HG02588 (cell line): ENCODE measurements around the gene CLN5.
A peak's percentile ranks its signal among the peaks of the same experiment; 100 is the strongest.
"Not testable (repeated sequence)": the region's sequence is repeated elsewhere in the genome, so short reads cannot be mapped to it uniquely, and the experiment has no call there.

Experiments
- ATAC-seq: cut with Tn5 transposase; IDR thresholded peaks from one replicate; pipeline ENCODE4 v1.9.1; 2021; ENCODE audit warnings: mild to moderate bottlenecking, moderate library complexity; ENCODE audit not compliant: unreplicated experiment

The CLN5 gene

DNA sequence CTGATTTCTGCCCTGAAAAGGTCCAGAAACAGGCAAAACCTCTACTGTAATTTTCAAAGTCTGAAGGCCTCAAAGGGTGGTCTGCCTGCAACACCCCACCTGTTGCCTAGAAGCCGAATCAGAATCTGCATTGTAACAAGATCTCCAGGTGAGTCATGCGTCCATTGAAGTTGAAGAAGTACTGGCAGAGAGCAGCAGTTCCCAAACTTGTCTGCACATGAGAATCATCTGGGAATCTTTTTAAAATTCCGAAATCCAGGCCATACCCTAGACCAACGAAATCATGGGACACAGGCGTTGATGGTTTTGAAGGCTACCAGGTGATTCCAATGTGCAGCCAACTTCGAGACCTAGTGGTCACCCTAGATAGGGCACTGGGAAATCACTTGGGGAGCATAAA, 16.0 kb upstream of the CLN5 start:
- ATAC-seq = no peak

DNA sequence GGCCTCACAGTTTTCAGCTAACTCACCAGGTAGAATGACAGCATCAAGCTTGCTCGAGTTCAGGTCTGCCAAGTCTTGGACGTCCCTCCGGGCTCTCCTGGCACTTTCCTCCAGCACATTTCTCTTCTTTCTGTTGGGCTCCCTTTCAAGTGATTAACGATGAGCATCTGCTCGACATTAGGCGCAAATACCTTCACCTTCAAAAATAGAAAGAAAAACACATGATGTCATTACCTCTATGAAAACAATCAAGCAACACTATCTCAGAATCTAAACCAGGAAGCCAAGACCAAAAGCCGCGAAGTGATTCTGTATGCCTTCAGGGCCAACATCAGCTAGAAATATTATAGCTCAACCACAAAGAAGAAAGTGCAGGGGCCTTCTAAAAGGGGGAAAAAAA, 15.4 kb upstream of the CLN5 start:
- ATAC-seq = no peak

DNA sequence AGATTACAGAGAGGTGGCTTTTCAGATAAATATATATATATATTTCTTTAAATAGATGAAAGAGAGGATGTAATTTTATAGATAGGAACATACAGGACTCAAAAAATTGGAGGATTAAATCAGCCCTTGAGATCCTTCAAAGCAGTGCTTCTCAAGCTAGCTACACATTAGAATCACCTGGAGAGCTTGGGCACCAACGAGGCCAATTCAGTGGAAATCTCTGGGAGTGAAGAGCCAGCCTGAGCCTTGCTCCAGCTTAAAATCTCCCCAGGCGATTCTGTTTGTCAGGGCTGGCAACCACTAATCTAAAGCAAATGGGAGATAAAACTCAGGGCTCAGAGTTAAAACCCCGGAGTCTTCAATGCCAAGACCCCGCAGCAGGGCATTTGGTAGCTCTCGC, 15.0 kb upstream of the CLN5 start:
- no peak for ATAC-seq

DNA sequence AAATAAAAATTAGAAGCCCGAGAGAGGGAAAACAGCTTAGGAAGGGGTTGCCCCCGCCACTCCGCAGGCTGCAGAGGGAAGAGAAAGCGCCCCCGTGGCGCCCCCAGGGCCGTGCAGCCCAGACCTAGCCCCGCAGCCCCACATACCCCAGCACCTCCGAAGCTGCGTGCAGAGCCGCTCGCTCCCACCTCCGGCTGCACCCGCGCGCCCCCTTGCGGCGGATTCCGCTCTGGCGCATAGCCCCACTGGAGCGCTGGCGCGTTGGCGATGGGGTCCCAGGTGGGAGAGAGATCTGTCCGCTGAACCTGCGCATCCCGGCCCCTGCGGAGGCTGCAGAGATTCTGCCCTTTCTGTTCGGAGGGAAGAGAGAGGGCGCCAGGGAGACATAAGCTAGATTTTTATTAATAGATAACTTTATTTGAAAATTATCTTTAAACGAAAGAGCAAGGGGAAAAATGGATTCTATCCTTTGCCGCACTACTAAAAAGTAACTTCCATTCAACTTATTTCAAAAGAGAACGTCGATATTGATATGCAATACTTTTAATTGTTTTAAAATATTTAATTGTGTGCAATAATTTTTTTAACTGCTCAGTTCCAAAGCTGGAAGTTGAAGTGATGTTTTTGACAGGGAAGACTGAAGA, 11.7 kb upstream of the CLN5 start:
- peak; percentile 99 for ATAC-seq

DNA sequence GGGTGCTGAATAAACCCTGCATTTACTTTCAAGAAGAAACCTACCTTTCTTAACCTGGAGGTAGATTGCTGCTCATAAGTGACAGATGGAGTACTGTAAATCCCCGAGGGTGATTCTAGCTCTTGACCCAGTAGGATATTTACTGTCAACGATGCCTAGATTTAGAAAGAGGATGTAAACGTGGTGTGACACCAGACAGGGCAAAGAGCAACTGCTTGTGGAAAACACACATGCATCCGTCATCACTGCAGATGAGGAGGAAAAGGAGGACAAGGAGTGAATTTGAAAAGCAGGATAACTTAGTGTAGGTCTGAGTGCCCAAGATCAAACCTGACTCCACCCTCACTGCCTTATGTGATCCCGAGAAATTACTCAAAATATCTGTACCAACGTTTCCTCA, 9.8 kb upstream of the CLN5 start:
- no peak for ATAC-seq

DNA sequence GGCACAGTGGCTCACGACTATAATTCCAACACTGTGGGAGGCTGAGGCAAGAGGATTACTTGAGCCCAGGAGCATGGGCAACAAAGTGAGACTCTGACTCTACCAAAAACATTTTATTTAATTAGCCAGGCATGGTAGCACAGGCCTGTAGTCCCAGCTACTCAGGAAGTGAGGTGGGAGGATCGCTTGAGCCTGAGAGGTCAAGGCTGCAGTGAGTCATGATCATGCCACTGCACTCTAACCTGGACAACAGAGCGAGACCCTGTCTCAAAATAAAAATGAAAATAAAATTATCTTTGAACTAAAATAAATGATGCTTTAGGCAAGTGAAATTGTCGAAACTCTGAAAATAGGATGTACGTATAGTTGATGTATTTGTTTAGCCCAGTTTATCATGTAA, 8.2 kb upstream of the CLN5 start:
- ATAC-seq = no peak

DNA sequence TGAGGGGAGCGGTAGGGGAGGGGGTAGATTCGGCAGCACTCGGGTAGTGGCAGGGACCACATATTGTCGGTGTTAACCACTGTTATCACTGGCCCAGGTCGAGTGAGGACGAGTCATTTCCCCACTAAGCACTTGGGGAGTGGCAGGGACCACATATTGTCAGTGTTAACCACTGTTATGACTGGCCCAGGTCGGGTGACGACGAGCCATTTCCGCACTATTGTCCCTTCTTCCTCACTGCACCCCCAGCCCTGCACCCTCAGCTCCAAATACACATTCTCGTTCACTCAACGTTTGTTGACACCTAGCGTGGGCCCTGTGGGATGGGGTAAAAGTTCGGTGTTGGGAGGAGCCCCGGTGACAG, 467 bp upstream of the CLN5 start:
- ATAC-seq = peak; percentile 51

DNA sequence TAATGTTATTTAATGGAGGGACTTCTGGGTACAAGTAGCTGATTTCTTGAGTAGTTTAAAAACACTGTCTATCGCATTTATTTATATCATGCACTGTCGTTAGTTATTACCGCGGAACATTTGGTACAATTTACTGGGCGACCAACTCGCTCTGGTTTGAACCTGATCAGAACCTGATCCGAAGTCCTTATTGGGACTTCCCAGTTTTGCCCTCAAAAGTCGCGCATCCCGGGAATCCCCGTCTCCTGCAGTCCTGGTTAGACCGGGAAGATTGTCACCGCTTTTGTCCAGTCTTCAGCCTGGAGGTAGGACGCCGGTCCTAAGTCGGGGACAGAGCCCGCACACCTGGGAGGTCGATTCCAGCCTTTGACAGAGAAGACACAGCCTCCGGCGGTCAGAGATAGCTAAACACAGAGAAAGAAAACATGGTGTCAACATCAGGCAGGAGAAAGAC, 694 bp downstream of the CLN5 start:
- ATAC-seq = no peak

DNA sequence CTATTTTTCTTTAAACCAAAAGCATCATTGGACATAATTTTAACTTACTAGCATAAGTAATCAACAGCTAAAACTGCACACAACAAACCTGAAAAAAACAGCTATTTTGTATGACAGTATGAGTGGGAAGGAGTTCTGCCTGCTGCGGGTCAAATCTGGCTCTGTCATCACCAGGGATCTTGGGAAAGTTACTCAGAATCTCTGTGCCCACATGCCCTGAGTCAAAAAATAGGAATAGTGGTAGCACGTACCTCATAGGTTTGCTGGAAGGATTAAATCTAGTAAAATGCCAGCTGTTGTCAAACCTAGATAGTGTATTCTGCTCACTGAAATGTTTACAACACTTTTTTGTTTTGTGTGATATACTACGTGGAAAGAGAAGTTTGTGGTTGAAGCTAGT, 1.1 kb downstream of the CLN5 start:
- ATAC-seq = no peak

DNA sequence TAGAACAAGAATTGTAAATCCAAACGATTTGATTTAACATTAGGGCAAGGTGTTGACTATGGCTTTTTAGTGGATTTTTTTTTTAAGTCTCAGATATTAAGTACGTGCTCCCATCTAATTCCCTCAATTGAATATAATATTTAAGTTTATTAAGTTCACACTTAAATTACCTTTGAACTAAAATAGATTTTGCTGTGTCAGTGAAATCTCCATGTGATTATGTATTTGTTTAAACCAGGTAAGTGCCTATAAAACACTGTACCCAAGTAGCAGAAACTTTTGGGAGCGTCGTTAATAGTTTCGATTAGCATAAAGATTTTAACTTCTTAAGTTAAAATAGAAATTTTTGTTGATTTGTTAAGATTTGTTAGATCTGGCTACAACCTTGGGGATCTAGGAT, 1.6 kb downstream of the CLN5 start:
- ATAC-seq = no peak

DNA sequence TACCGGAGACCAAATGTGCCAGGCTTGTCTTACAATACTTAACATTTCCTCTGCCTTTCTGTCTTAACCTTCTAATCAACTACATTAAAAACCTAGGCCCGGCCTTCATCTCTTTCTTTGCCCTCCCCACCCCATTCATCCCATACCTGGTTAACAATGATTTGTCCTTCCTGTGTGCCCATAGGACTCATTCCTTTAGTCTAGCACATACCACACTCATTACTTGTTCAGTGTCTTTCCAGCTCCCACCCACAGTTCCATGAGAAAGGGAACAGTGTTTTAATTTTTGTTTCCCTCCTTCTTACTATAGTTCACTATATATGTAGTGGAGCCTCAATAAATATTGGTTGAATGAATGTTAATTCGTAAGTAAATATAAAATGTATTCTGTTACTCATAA, 2.4 kb downstream of the CLN5 start:
- ATAC-seq = no peak

DNA sequence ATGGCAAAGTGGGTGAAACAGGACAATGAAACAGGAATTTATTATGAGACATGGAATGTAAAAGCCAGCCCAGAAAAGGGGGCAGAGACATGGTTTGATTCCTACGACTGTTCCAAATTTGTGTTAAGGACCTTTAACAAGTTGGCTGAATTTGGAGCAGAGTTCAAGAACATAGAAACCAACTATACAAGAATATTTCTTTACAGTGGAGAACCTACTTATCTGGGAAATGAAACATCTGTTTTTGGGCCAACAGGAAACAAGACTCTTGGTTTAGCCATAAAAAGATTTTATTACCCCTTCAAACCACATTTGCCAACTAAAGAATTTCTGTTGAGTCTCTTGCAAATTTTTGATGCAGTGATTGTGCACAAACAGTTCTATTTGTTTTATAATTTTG, 8.6 kb downstream of the CLN5 start:
- ATAC-seq = no peak

DNA sequence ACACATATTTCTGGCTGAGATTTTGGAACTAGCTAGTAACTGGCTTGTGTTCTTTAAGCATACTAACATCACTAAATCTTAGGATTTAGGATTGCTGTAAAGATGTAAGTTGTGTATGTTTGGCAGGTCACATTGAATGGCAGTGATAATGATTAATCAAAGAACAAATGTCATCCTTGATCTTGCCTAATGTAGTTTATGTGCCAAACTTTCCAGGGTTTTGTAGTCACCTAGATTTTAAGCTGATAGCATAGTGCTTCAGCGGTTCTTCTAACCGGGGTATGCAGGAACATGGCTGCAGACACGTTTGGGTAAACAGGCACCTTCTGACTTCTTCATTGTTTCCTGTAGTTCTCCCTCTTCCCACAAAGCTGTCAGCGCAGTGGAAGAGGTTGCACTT, 9.7 kb downstream of the CLN5 start:
- ATAC-seq = no peak

DNA sequence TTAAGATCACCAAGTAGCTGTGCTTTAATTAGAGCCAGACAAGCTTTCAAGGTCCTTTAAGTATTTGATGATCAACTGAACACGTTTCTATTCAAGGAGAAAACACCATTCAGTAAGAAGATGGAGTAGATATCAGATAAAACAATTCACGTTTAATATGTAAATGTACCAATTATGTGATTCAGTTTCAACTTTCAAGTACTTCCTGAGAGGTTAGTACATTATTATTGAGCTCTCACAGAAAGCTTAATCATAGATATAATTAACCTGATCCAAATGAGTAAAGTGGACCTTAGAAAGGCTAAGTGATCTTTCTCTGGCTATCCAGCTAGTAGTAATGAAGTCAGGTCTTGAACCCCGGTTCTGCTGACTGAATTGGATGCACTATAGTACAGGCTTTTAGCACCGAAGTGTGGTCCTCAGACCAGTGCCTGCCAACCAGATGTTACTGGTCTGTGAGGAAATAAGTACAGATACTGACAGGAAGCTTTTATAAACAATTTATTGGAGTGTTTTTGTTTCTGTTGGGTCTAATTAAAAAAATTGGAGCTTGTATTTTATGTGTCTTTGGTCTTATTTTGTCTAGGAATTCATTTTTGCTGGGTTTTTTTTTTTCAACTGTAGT, 10.2 kb downstream of the CLN5 start:
- ATAC-seq = no peak

DNA sequence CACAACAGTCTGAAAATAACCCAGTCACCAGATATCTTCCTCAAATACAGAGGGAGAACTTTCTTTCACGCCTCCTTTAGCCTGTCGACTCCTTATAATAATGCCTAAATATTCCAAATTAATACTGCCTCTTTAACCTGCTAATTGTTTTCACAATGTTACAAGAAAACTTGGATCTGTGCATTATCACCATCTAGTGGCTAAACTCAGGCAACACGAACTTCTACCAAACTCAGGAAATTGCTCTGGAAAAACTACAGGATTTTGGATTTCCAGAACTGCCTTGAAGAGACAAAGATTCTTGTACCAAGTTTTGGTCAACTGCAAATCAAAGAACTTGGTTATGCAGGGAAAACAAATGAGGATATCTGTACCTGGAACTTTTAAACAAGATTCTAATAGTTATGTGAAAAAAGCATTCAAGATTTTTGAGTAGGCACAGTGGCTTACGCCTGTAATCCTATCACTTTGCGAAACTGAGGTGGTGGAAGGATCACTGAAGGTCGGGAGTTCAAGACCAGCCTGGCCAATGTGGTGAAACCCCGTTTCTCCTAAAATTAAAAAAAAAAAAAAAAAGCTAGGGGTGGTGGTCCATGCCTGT, 10.8 kb downstream of the CLN5 start:
- no peak for ATAC-seq

DNA sequence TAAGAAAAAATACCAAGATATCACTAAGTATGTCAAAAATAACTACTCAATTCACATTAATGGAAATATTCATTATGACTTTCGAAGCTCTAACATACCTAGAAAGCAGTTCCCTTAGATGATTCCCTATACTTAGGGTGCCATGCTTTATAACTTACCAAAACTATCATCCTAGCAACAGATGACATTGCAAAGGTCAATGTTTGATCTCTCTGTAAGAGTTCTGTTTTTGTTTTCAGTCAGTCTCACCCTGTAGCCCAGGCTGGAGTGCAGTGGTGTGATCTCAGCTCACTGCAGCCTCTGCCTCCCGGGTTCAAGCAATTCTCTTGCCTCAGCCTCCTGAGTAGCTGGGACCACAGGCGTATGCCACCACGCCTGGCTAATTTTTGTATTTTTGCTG, 16.5 kb downstream of the CLN5 start:
- peak; percentile 64 for ATAC-seq

DNA sequence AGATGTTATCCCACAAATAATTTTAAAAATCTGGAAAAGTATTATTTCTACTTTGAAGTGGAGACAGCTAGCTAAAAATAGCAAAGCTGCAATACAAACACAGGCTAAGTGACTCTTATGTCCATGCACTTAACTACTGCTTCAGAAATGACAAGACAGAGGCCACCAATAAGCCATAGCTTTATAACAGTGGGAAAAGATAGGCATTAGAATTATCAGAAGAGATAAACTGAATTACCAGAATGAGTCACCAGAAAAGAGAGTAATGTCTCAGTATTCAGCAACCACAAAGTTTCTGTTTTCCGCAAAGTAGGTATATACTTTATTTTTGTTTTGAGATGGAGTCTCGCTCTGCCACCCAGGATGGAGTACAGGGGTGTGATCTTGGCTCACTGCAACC, 17.1 kb downstream of the CLN5 start:
- no peak for ATAC-seq

DNA sequence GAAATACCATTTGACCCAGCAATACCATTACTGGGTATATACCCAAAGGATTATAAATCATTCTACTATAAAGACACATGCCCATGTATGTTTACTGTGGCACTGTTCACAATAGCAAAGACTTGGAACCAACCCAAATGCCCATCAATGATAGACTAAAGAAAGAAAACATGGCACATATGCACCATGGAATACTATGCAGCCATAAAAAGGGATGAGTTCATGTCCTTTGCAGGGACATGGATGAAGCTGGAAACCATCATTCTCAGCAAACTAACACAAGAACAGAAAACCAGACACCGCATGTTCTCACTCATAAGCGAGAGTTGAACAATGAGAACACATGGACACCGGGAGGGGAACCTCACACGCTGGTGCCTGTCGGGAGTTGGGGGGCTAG, 17.8 kb downstream of the CLN5 start:
- ATAC-seq = not testable (repeated sequence)

DNA sequence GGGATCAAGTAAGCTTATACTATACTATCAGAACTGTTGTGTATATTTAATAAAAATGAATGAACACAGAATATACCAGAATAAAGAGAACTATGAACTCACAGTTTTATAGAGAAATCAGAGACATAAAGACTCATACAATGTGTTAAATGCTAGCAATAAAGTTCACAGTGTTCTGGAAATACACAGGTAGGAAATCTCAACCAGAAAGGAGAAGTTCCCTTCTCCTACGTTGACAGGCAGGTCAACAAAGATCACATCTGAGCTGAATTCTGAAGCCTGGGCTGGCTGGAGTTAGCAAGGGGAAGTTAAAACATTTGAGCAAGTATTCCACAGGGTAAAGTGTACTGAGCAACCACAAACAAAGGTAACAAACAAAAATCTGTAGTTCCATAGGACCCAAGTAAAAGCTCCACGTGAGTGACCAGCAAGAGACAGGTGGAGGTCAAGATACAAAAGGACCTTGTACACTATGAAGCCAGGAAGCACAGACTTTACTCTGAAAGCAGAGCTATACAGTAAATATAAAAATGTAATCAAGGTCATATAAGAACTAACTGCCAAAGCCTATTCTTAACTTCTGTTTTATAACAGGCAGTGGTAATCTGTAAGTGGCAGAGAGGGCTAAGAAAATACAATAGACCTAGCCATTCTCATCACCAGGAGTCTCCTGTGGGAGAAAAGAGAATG, 22.1 kb downstream of the CLN5 start:
- no peak for ATAC-seq

DNA sequence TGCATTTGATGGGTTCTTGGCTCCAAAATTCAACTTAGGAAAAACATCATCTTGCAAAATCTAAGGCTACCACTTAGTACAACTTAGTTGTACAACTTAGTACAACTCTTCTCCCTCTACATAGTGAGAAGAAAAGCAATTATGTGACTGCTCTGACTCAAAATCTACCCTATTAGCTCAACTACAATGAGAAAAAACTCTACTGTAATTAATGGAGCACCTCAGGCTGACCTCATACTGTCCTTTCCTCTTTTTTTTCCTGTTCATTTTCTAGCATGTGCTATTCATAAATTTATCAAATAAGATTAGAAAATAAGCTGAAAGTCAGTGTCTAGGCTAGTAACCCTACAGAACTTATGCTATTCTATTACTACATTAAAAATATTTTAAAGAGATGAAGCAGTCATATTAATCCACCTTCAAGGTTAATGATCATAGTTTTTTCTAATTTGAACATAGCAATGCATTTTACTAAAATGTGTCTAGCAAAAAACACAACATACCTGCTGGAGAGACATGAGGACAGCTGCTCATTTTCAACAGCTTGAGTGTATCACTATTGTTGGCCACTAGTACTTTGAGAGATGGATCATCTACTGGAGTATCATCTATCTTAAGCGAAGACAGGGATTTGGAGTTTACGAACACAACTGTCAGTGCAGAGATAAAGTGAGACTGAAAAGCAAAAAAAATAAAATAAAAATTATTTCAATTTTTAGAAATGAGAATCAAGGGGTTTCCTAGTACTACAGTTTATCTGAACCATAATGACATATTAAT, 23.2 kb downstream of the CLN5 start:
- no peak for ATAC-seq

DNA sequence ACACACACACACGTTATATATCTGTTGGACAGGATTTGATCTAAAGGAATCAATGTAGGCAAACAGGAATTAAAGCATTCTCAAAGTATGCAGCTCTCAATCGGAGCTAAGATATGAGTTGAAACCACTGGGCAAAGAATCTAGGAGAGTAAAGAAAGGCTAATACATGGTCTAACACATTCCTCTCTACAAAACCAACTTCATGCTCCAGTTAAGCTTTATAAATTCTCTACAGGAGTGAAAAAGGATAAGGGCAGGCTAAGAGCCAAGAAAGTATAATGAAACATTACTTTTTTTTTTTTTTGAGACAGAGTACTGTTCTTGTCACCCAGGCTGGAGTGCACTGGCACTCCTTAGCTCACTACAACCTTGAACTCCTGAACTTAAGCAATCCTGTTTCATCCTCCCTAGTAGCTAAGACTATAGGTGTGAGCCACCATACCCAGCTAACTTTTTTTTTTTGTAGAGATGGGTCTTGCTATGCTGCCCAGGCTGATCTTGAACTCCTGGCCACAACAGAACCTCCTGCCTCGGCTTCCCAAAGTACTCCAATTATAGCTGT, 24.5 kb downstream of the CLN5 start:
- ATAC-seq = no peak
